Measurements from ENCODE around the gene TIMM10B. TPM values are rescaled to one million over a fixed set of nuclear protein-coding genes. Genes with fewer than 3 reads are reported as not detected.
A peak's percentile ranks its signal among the peaks of the same experiment; 100 is the strongest.
"Not testable (repeated sequence)": the region's sequence is repeated elsewhere in the genome, so short reads cannot be mapped to it uniquely, and the experiment has no call there.

TIMM10B gene
- total RNA-seq, 1 experiment from 2014 or later = 26.2 TPM

DNA sequence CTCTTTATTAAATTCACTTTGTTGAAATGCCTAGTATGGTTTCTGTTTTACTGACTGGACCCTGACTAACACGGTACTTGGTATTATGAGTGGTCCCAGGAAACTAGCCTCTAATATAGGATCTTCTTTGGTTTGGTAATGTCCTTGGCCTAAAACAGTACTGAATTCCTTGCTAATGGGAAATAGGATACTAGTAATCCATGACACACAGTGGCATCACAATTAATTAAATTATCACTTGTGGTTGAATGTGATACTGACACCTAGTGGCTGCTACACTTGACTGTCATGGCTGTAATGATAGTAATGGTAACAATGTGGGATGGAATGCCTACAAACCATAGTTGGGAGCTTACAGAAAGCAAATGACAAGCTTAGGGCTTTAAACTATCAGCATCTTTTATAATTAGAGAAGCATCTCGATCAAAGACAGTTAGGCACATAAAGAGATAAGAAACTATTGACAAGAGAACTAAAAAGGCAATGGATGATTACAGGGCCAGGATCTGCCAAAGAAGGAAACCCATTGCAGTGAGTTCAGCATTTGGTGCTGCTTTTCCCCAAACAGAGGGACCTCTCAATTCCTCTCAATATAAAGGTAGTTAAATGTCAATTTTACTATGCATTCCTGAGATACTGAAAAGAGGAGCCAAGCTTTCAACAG, 24.4 kb downstream of the TIMM10B start:
- peak; percentile 68 for DNase-seq (ENCODE audit: low read depth)

DNA sequence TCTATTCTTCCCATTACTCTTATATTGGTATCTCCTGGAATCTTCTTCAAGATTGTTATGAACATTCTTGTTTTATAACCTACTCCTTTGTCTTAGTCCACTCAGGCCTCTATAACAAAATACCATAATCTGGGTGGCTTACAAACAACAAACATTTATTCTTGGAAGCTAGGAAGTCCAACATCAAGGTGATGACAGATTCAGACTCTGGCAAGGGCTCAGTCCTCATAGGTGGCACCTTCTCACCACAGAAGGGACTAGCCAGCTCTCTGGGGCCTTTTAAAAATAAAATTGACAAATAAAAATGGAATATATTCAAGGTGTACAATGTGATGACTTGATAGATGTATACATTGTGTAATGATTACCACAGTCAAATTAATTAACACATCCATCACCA, 35.6 kb downstream of the TIMM10B start:
- no peak for DNase-seq (ENCODE audit: low read depth)

DNA sequence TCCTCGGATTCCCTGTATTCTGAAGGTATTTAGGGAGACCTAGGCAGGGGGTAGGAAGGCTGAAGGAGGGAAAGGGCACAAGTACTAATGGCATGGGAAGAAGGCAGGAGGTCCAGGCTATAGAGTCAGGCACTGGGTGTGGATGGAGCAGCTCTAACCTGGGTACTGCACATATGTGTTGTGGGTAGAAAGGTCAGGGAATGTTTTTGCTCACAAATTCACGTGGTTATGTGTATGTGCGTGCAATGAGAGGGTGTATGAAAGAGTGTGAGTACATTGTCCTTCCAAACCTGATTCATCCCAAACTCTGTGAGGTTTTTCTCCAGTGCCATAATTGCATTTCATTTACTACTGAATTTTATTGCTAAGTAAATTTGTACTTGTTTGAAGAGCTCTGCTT, 39.0 kb downstream of the TIMM10B start:
- DNase-seq (ENCODE audit: low read depth) = no peak

DNA sequence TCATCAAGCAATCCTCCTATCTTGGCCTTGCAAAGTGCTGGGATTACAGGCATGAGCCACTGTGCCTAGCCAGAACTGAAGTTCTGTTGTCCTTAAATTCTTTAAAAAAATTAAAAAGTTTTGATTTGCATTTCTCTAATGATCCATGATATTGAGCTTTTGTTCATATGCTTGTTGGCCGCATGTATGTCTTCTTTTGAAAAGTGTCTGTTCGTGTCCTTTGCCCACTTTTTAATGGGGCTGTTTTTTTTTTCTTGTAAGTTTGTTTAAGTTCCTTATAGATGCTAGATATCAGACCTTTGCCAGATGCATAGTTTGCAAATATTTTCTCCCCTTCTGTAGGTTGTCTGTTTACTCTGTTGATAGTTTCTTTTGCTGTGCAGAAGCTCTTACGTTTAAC, 40.6 kb downstream of the TIMM10B start:
- DNase-seq (ENCODE audit: low read depth) = not testable (repeated sequence)

DNA sequence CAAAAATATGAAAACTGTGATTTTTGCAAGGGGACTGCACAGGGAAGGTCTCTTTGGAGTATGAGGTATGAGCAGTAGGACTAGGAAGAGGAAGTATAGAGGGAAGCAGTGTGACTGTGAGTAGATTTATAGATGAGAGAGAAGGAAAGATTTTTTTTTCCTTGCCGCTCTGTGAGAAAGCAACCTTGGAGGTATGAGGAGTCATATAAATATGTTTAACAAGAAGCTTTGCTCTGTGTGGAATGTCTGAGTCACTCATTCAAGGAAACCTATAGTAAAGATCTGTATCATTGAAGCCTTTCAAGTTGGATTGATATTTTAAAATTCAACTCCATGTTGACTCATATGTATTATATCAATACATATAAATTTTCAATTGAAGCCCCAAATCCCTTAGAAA, 42.0 kb downstream of the TIMM10B start:
- peak; percentile 21 for DNase-seq (ENCODE audit: low read depth)

DNA sequence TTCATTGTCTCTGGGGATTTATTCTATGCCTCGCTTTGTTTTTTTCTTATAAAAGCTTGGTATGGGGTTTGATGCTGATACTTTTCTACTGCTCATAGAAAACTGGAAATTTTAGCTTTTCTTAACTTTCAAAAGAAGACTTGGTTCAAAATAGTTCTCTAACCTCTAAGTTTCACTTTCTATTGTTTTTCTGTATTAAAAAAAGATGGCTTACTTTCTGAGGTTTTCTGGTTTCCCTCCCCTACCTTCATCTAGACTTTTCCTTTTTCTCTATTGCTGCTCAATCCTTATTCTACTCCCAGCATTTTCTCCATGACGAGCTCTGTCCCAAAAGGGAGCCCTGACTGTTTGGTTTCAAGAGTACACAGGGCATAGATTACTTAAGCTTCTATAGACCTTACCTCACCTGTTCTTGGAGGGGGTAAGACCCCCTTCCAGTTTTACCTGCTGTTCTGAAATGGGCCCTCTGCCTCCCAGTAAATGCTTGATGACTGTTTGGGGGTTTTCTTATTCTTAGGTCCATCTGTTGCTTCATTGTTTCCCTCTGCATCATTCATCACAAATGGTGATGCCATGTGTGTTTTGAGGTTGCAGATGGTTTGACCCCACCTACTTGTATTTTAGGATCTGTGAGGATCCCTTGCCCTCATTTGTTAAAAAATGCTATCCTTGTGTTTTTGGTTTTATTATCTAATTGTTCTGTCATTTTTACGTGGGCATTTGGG, 45.3 kb downstream of the TIMM10B start:
- no peak for DNase-seq (ENCODE audit: low read depth)

DNA sequence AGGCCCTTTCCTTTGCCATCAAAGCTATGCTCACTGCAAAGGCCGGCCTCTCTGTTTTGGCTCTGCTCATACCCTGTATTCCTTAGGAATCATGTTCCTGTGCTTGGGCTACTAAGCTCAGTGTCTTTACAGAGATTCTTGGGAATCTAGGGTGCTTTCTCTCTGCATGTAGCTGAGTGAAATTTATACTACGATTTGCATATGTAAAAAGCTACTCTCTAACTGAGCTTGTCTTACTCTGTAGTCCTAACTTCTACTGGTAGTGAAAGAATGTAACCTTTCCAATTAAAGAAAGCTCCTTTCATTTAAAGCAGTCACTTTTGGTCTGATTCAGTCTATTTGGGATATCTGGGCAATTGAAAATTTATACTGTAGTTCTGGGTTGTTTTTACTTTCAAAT, 48.0 kb downstream of the TIMM10B start:
- no peak for DNase-seq (ENCODE audit: low read depth)

DNA sequence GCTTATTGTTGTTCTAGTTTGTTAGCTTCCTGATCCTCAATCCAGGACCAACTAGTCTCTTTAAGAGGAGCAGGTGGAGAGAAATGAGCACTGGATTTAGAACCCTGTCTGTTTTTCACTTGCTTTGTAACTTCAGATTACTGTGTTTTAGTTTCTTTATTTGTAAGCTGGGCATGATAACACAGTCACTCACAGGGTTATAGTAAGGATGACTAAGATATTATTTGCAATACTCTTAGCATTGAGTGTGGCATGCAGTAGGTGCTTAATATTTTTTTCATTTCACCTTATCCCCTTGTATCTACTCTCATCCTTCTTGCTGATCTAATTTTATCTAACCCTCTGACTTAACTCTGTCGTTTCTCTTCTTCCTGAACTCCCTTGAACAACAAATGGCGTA, 49.5 kb downstream of the TIMM10B start:
- no peak for DNase-seq (ENCODE audit: low read depth)

DNA sequence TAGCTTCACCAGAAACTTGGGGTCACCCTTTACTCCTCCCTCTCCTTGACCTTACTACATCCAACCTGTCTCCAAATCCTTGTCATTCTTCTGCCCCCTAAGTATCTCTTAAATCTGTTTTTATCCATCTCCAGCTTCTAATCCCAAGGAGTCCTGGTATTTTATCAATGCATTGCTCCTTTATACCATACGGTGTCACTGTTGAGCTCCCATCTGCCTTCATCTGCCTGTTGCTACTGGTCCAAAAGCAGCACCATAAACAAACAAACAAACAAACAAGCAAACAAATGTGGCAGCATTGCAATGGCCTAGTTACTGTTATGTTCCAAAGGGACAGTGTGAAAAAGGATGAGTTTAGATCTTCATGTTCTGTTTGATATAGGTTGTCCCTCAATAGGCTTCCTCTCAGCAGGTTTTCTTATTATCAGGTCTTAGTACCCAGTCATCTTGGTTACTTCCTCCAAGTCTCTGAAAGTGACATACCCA, 50.0 kb downstream of the TIMM10B start:
- DNase-seq (ENCODE audit: low read depth) = peak; percentile 39

Other genes starting within 250 kb of the TIMM10B start
- gene FHIP1B, start 246.9 kb upstream of the TIMM10B start, total RNA-seq (2014; rRNA removed; shearing (Covaris generic)) = 4.8 and 6.4 TPM in 2 replicates
- not detected in 2 replicates for gene CNGA4, start 242.4 kb upstream of the TIMM10B start, total RNA-seq (2014; rRNA removed; shearing (Covaris generic))
- gene CCKBR, start 221.7 kb upstream of the TIMM10B start, total RNA-seq (2014; rRNA removed; shearing (Covaris generic)) = not detected in 2 replicates
- gene CAVIN3, start 161.0 kb upstream of the TIMM10B start, total RNA-seq (2014; rRNA removed; shearing (Covaris generic)) = 200 and 367 TPM in 2 replicates
- 40.0 and 45.3 TPM in 2 replicates for gene SMPD1, start 91.0 kb upstream of the TIMM10B start, total RNA-seq (2014; rRNA removed; shearing (Covaris generic))
- 17.3 and 22.1 TPM in 2 replicates for gene APBB1, start 62.4 kb upstream of the TIMM10B start, total RNA-seq (2014; rRNA removed; shearing (Covaris generic))
- 0.48 TPM in 1 of 2 replicates, not detected in the other for gene HPX, start 40.5 kb upstream of the TIMM10B start, total RNA-seq (2014; rRNA removed; shearing (Covaris generic))
- 11.3 and 12.2 TPM in 2 replicates for gene TRIM3, start 7.6 kb upstream of the TIMM10B start, total RNA-seq (2014; rRNA removed; shearing (Covaris generic))
- 52.5 and 54.5 TPM in 2 replicates for gene ARFIP2, start 170 bp upstream of the TIMM10B start, total RNA-seq (2014; rRNA removed; shearing (Covaris generic))
- gene DNHD1, start 15.8 kb downstream of the TIMM10B start, total RNA-seq (2014; rRNA removed; shearing (Covaris generic)) = 1.5 and 1.7 TPM in 2 replicates
- gene RRP8, start 122.1 kb downstream of the TIMM10B start, total RNA-seq (2014; rRNA removed; shearing (Covaris generic)) = 14.0 and 20.7 TPM in 2 replicates
- 226 and 231 TPM in 2 replicates for gene ILK, start 122.3 kb downstream of the TIMM10B start, total RNA-seq (2014; rRNA removed; shearing (Covaris generic))
- gene TAF10, start 130.7 kb downstream of the TIMM10B start, total RNA-seq (2014; rRNA removed; shearing (Covaris generic)) = 44.5 and 81.9 TPM in 2 replicates
- gene TPP1, start 137.9 kb downstream of the TIMM10B start, total RNA-seq (2014; rRNA removed; shearing (Covaris generic)) = 20.3 and 22.6 TPM in 2 replicates
- 3.8 and 4.3 TPM in 2 replicates for gene DCHS1, start 174.3 kb downstream of the TIMM10B start, total RNA-seq (2014; rRNA removed; shearing (Covaris generic))
- gene MRPL17, start 201.8 kb downstream of the TIMM10B start, total RNA-seq (2014; rRNA removed; shearing (Covaris generic)) = 98.0 and 98.4 TPM in 2 replicates

All from RPMI7951 (cell line).